Stomach (tissue), 9 donors: Measurements from ENCODE around the gene CRAMP1. TPM values are rescaled to one million over a fixed set of nuclear protein-coding genes. Genes with fewer than 3 reads are reported as not detected.

ENCODE experiments used
- DNase-seq, 2 donors: peaks; one replicate each; pipeline versions ENCODE4 v3.0.0 to v3.0.0-alpha.2; 2013 to 2019
- H3K27ac ChIP-seq, 5 donors: fragments of 200-600 bp in 4 of 5; sonication (generic) in 4 of 5; one replicate each; pipeline ENCODE4 v1.5.1; 2013 to 2019; ENCODE audit warnings: mild to moderate bottlenecking in 1 of 5, moderate library complexity in 1 of 5
- H3K27me3 ChIP-seq, 3 donors: fragments of 200-600 bp; sonication (generic); one replicate each; pipeline ENCODE4 v1.5.1; 2017 to 2019; ENCODE audit warnings: mixed run types in 1 of 3
- H3K36me3 ChIP-seq, 4 donors: fragments of 200-600 bp; sonication (generic); 1 replicate in 3 of 4; 2 replicates in 1 of 4; pipeline ENCODE4 v1.5.1; 2016 to 2019
- H3K4me1 ChIP-seq, 4 donors: fragments of 200-600 bp; sonication (generic); one replicate each; pipeline ENCODE4 v1.5.1; 2016 to 2019
- H3K4me3 ChIP-seq, 4 donors: fragments of 200-600 bp; sonication (generic) in 3 of 4; one replicate each; pipeline ENCODE4 v1.5.1; 2016 to 2019; ENCODE audit warnings: mild to moderate bottlenecking in 1 of 4
- H3K9me3 ChIP-seq, 4 donors: fragments of 200-600 bp; sonication (generic); one replicate each; pipeline ENCODE4 v1.5.1; 2016 to 2019
- EP300 ChIP-seq: sonication (generic); formaldehyde crosslinking; IDR thresholded peaks from one replicate; pipeline ENCODE4 v1.6.1; 2017; ENCODE audit warnings: antibody characterized with exemption
- POLR2A ChIP-seq, 4 donors: fragments of 450-650 bp; IDR thresholded peaks; one replicate each; pipeline ENCODE4 v1.6.1; 2016; ENCODE audit warnings: antibody characterized with exemption in 4 of 4, control low read depth in 2 of 4, mild to moderate bottlenecking in 1 of 4, moderate library complexity in 1 of 4
- POLR2AphosphoS5 ChIP-seq, 3 donors: sonication (generic); formaldehyde crosslinking; IDR thresholded peaks; one replicate each; pipeline ENCODE4 v1.6.1; 2016; ENCODE audit warnings: antibody characterized with exemption in 3 of 3
- WGBS, 5 donors: extraction: QIAGEN DNeasy Blood & Tissue Kit in 3 of 5; methylation state at CpG; one replicate each; pipeline versions ENCODE4 v1.1.5 to v1.1.7; 2013 to 2018; 5-methylcytosine and 5-hydroxymethylcytosine counted together
- intact Hi-C: fragments of 100-400 bp; cut with DNase I; formaldehyde crosslinking; loops from one replicate; pipeline ENCODE4 v1.15.1; 2023; ENCODE audit warnings: low total_unique reads
- polyA plus RNA-seq, 3 donors: library from polyadenylated mRNA; stranded (reverse); fragments of 200-250 nt; gene quantifications; one replicate each; pipeline ENCODE4 v1.2.3, GENCODE V29; 2013
- total RNA-seq, 5 donors: library from RNA; depleted of rRNA; stranded (reverse); fragments of >200 nt; gene quantifications; one replicate each; pipeline versions ENCODE4 v1.1.0 to v1.2.3, GENCODE V29; 2014 to 2016
- TF ChIP-seq, protein P1 (sequence below), 7 experiments: fragments of 450-650 bp in 4 of 7; fragments of 200-600 bp in 3 of 7; sonication (generic) in 3 of 7; IDR thresholded peaks; one replicate each; pipeline ENCODE4 v1.5.1; 2016 to 2019; ENCODE audit warnings: antibody characterized with exemption in 7 of 7, control low read depth in 2 of 7, mild to moderate bottlenecking in 1 of 7
- donor health status: healthy with polysubstance abuse.
- donor health status: Bipolar disorder and iron deficiency.
- donor health status: healthy.

CRAMP1 gene
- total and polyA plus RNA-seq, 8 donors: 3.4 to 28.1 (median 11.9) TPM

DNA sequence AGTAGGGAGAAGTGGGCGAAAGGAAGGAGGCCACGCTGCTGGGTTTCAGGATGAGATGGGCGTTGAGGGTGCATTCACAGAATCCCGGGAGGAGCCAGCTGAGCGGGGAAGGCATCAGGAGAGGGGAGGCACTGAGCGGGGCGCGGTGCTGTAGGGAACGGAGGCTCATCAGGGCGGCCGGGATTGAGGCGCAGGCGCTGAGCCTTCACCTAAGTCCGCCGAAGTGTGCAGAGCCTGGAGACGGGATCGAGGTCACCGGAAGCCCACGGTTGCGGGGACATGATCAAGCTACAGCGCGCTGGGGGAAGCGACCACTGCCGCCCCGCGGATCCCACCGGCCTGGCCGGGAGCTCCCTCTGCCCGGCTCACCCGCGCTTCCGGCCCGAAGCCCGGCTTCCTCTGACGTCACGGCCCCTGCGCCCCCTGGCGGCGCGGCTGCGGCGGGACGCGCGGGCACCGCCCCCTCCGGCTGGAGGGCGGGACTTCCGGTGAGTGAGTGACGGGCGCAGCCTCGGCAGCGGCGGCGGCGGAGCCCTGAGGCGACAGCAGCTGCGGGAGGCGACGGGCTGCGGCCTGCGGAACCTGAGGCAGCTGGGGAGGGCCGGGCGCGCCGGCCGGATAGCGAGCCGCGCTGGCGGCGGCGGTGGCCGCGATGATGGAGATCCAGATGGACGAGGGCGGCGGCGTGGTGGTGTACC, 93.7 kb downstream of the CRAMP1 start, which contains the start of gene MAPK8IP3:
Gene MAPK8IP3 (plus strand): TSS at position 508 of the 698 bp plus-strand sequence. CDS start 145 bp downstream, at position 653.
- H3K4me3 ChIP-seq: peak within 1 kb of the TSS; percentile 83 to 95 (median 92)
- intact Hi-C loops: no loop called here
- no peaks in the 10 kb centered on the region for H3K27me3 ChIP-seq
- DNase-seq: peak; percentile 92 to 97
- TF ChIP-seq POLR2A (IDR thresholded peaks at IDR 0.05) (peak in 2 of 4 donors; percentile 32 to 89), POLR2AphosphoS5 (IDR thresholded peaks at IDR 0.05) (peak; percentile 77 to 98 (median 96)), EP300 (no peak)
- TF ChIP-seq, protein P1, sequence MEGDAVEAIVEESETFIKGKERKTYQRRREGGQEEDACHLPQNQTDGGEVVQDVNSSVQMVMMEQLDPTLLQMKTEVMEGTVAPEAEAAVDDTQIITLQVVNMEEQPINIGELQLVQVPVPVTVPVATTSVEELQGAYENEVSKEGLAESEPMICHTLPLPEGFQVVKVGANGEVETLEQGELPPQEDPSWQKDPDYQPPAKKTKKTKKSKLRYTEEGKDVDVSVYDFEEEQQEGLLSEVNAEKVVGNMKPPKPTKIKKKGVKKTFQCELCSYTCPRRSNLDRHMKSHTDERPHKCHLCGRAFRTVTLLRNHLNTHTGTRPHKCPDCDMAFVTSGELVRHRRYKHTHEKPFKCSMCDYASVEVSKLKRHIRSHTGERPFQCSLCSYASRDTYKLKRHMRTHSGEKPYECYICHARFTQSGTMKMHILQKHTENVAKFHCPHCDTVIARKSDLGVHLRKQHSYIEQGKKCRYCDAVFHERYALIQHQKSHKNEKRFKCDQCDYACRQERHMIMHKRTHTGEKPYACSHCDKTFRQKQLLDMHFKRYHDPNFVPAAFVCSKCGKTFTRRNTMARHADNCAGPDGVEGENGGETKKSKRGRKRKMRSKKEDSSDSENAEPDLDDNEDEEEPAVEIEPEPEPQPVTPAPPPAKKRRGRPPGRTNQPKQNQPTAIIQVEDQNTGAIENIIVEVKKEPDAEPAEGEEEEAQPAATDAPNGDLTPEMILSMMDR (IDR thresholded peaks at IDR 0.05): peak in 5 of 7 experiments; percentile 57 to 100 (median 96)
- 0 to 1% (median 0%) methylated on average over 34 to 79 of the region's 79 CpGs for WGBS, 5 donors
- H3K27ac ChIP-seq: peak within 1 kb of the TSS; percentile 87 to 97 (median 94)
- peaks cover under 1 to 20% (median 19%) of the 10 kb centered on the region in 4 donors for H3K36me3 ChIP-seq
- H3K4me1 ChIP-seq: peaks cover 20 to 60% (median 48%) of the 10 kb centered on the region in 4 donors
- no peaks in the 10 kb centered on the region for H3K9me3 ChIP-seq

DNA sequence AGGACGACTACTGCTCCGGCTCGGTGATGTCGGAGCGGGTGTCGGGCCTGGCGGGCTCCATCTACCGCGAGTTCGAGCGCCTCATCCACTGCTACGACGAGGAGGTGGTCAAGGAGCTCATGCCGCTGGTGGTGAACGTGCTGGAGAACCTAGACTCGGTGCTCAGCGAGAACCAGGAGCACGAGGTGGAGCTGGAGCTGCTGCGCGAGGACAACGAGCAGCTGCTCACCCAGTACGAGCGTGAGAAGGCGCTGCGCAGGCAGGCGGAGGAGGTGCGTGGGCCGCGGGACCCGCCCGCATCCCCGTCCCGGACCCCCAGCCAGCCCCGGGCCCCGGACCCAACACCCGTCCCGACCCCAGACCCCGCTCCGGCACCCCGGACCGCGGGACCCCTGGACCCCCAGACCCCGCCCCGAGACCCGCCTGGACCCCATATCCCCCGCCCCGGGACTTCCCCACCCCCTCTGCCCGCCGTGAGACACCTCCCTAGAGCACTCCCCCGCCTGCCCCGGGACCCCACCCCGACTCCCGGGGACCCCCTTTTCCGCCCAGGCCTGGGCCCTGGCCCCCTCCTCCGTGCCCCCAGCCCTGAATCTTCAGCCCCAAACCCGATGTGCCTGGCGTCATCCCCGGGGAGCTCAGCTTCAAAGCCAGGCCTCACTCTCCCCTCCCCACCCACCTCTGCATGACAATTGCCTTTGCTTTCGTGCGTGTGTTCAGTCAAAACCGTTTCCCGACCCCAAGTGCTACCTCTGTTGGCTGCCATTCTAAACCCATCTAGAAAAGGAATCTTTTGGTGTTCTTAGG, 94.4 kb downstream of the CRAMP1 start:
- intact Hi-C loops: no loop called here
- WGBS, 5 donors: 0 to 1% (median 0%) methylated on average over 7 to 62 of the region's 62 CpGs
- H3K27me3 ChIP-seq: no peaks in the 10 kb centered on the region
- peaks cover 20 to 65% (median 49%) of the 10 kb centered on the region in 4 donors for H3K4me1 ChIP-seq
- peak in 1 of 2 donors; percentile 64 for DNase-seq
- peak overlapping the region; percentile 83 to 95 (median 92) for H3K4me3 ChIP-seq
- peaks cover 0 to 18% (median 14%) of the 10 kb centered on the region in 4 donors for H3K36me3 ChIP-seq
- H3K27ac ChIP-seq: peak overlapping the region; percentile 87 to 97 (median 94)
- TF ChIP-seq POLR2AphosphoS5 (IDR thresholded peaks at IDR 0.05) (no peak), EP300 (no peak), POLR2A (IDR thresholded peaks at IDR 0.05) (no peak)
- TF ChIP-seq, protein P1 (IDR thresholded peaks at IDR 0.05): no peak
- no peaks in the 10 kb centered on the region for H3K9me3 ChIP-seq

DNA sequence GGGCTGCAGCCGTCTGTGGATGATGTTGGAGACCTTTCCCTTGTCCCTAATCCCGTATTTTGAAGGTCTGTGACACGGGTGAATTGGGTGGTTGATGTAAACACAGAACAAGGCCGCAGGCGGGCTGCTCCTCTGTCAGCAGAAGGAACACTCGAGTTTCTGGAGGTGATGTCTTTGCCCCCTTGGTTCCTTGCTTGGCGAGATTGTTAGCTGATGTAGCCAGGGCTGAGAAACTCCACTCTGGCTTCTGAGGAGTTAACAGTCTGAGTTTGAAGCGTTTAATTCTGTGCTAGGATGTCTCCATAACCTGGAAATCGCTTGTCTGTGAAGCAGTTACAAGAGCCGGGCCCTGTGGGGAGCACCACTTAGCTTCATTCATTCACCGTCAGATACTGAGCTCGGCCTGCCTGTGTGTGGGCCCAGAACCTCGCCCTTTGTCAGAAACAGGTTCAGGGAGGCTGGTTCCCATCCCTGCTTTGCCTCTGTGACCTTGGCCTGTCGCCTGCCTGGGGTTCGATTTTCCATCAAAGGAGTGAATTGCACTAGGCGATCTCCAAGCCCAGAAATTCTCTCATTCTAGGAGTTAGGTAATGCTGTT, 95.1 kb downstream of the CRAMP1 start:
- peak in 1 of 2 donors; percentile 53 for DNase-seq

More for the DNA sequence above, 95.1 kb downstream of the CRAMP1 start:
- intact Hi-C loops: no loop called here
- H3K4me1 ChIP-seq: peaks cover 20 to 68% (median 50%) of the 10 kb centered on the region in 4 donors
- WGBS, 5 donors: 10 to 14% (median 13%) methylated on average over 16 of the region's 16 CpGs
- H3K36me3 ChIP-seq: peaks cover 0 to 13% (median 8%) of the 10 kb centered on the region in 4 donors
- no peaks in the 10 kb centered on the region for H3K9me3 ChIP-seq
- no peaks in the 10 kb centered on the region for H3K27me3 ChIP-seq
- no peak for TF ChIP-seq EP300
- no peak for TF ChIP-seq POLR2A (IDR thresholded peaks at IDR 0.05)
- TF ChIP-seq POLR2AphosphoS5 (IDR thresholded peaks at IDR 0.05): no peak
- TF ChIP-seq, protein P1 (IDR thresholded peaks at IDR 0.05): no peak
- peak overlapping the region; percentile 40 to 97 (median 93) for H3K27ac ChIP-seq
- H3K4me3 ChIP-seq: peak overlapping the region; percentile 83 to 95 (median 92)
